ENCODE data around the gene CLDN3. TPM values are rescaled to one million over a fixed set of nuclear protein-coding genes. Genes with fewer than 3 reads are reported as not detected.
A peak's percentile ranks its signal among the peaks of the same experiment; 100 is the strongest.

The CLDN3 gene
- total RNA-seq, 3 donors from 2014 or later = 81.6 to 137 TPM; not detected in 1

GRCh38 chr7:73770860-73771670 lies 995 bp upstream of the CLDN3 start:
- no peaks in the 10 kb centered on the region for H3K9me3 ChIP-seq
- H3K4me3 ChIP-seq = peak overlapping the region in 2 of 3 donors; percentile 52 to 67
- intact Hi-C loops (cut with DNase I; ENCODE audit: low total_unique reads) = no loop called here
- no peak for DNase-seq (ENCODE audit: low spot score in 2 of 2)
- TF ChIP-seq POLR2A (IDR thresholded peaks at IDR 0.05) (no peak), CTCF (IDR thresholded peaks at IDR 0.05) (no peak), POLR2AphosphoS5 (IDR thresholded peaks at IDR 0.05) (no peak)
- peak overlapping the region; percentile 85 to 94 for H3K27ac ChIP-seq
- H3K4me1 ChIP-seq = peaks cover 0 to 2% of the 10 kb centered on the region in 2 donors
- H3K27me3 ChIP-seq = peaks cover 0 to 21% of the 10 kb centered on the region in 2 donors
- H3K36me3 ChIP-seq = no peaks in the 10 kb centered on the region

GRCh38 chr7:73769481-73770001 lies 529 bp downstream of the CLDN3 start:
- Histone ChIP-seq H3K27me3 (peaks cover 0 to 21% of the 10 kb centered on the region in 2 donors), H3K27ac (peak overlapping the region; percentile 85 to 94), H3K4me3 (peak overlapping the region in 2 of 3 donors; percentile 52 to 67), H3K4me1 (peaks cover 0 to 2% of the 10 kb centered on the region in 2 donors), H3K9me3 (no peaks in the 10 kb centered on the region), H3K36me3 (no peaks in the 10 kb centered on the region)
- no peak for DNase-seq (ENCODE audit: low spot score in 2 of 2)
- intact Hi-C loops (cut with DNase I; ENCODE audit: low total_unique reads) = no loop called here
- TF ChIP-seq POLR2AphosphoS5 (IDR thresholded peaks at IDR 0.05) = no peak
- TF ChIP-seq CTCF (IDR thresholded peaks at IDR 0.05) = no peak
- TF ChIP-seq POLR2A (IDR thresholded peaks at IDR 0.05) = no peak

- intact Hi-C loops (cut with DNase I; ENCODE audit: low total_unique reads) = no loop called here
Observed at GRCh38 chr7:73768641-73769480, 1.2 kb downstream of the CLDN3 start.

GRCh38 chr7:73766556-73767229 lies 3.4 kb downstream of the CLDN3 start:
- no peak for DNase-seq (ENCODE audit: low spot score in 2 of 2)
- no peaks in the 10 kb centered on the region for H3K9me3 ChIP-seq
- intact Hi-C loops (cut with DNase I; ENCODE audit: low total_unique reads) = no loop called here

More at GRCh38 chr7:73768641-73769480, 1.2 kb downstream of the CLDN3 start:
- no peak for TF ChIP-seq POLR2A (IDR thresholded peaks at IDR 0.05)
- TF ChIP-seq POLR2AphosphoS5 (IDR thresholded peaks at IDR 0.05) = no peak
- no peak for TF ChIP-seq CTCF (IDR thresholded peaks at IDR 0.05)
- H3K4me3 ChIP-seq = peak overlapping the region in 2 of 3 donors; percentile 52 to 67
- no peak for DNase-seq (ENCODE audit: low spot score in 2 of 2)
- peaks cover 0 to 21% of the 10 kb centered on the region in 2 donors for H3K27me3 ChIP-seq
- H3K27ac ChIP-seq = peak overlapping the region; percentile 85 to 94
- H3K4me1 ChIP-seq = peaks cover 0 to 2% of the 10 kb centered on the region in 2 donors
- no peaks in the 10 kb centered on the region for H3K36me3 ChIP-seq
- no peaks in the 10 kb centered on the region for H3K9me3 ChIP-seq

More at GRCh38 chr7:73766556-73767229, 3.4 kb downstream of the CLDN3 start:
- no peak overlapping the region for H3K4me3 ChIP-seq
- TF ChIP-seq POLR2A (IDR thresholded peaks at IDR 0.05) (no peak), CTCF (IDR thresholded peaks at IDR 0.05) (no peak), POLR2AphosphoS5 (IDR thresholded peaks at IDR 0.05) (no peak)
- peaks cover 0 to 2% of the 10 kb centered on the region in 2 donors for H3K4me1 ChIP-seq
- H3K27me3 ChIP-seq = peaks cover 0 to 21% of the 10 kb centered on the region in 2 donors
- H3K27ac ChIP-seq = peak overlapping the region in 1 of 2 donors; percentile 33
- no peaks in the 10 kb centered on the region for H3K36me3 ChIP-seq
